GM10847 (cell line): ENCODE data around the gene PTX3.

Experiments
- POLR2A ChIP-seq: IDR thresholded peaks from 2 replicates; pipeline ENCODE4 v1.6.1; 2011; ENCODE audit not compliant: insufficient read length; ENCODE audit errors: extremely low read depth

PTX3 gene

DNA sequence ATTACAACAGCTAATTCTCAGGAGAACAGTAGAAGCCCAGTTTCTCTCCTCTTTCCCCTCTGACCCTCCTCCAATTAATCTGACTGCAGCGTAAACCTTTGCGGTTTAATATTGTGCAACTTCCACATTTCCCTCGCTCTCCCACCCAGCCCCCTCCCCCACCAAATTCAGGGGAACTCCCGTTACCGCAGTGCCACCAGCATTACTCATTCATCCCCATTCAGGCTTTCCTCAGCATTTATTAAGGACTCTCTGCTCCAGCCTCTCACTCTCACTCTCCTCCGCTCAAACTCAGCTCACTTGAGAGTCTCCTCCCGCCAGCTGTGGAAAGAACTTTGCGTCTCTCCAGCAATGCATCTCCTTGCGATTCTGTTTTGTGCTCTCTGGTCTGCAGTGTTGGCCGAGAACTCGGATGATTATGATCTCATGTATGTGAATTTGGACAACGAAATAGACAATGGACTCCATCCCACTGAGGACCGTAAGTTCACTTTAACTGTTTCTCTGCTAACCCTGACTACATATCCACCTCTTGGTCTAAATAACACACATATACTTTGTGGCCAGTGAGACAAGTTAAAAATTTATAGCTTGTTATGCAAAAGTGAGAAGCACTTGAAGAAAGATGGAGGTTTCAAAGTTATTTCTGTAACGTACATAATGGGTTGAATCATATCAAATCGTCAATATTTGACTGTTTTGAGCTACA is at the start of gene PTX3:
Gene PTX3, plus strand, starts transcription at position 268 of the 709 bp plus-strand sequence. Its CDS starts 84 bp downstream, at position 352.
- no peak for TF ChIP-seq POLR2A

DNA sequence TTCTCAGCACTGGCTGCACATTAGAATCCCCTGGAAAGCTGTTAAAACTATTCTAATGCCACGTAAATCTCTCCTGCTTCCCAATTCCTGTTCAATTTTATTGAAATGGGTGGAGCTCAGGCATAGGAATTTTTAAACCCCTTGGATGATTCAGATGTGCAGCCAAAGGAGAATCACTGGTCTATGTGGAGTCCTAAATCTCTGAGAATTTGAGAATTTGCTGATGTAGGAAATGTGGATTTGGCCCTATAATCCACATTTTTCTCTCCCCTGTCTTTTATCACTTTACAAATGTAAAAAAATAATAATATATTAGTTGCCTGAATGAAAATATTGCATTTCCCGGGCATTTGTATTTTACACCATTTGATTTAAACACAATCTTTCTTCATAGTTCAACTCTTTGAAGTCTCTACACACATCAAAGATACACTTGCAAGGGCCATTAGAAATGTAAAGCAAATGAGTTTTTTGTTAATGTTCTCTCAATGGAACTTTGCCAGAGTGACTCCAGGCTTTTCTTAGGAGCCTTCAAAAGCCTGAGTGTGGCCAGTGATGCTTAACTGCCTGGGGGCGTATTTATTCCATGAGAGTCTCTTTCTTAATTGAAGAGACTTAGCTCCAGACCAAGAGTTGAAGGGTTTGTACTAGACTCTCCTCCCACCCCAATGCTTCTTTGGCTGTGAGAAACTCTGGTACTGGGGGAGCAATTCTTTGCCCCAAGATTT is 48.8 kb upstream of the PTX3 start:
- TF ChIP-seq POLR2A, result no peak

DNA sequence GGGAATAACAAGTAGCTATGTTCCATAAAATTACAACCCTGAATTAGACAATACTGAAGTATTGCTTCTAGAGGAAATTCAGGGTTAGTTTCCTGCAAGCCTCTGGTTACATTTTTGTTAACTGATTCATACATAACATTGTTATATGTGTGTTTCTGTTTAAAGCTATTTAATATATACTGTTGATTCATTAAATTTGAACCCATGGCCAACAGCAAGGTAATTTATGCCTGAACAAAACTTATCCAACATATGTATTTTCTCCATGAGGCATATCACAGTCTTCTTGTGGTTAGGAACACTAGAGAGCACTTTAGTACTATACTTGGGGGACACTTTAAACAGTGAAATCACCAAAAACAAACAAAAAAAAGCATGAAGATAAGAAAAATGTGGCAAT is 47.7 kb upstream of the PTX3 start:
- no peak for TF ChIP-seq POLR2A

GRCh38 chr3:157390713-157391515 is 45.7 kb upstream of the PTX3 start:
- TF ChIP-seq POLR2A, result no peak

DNA sequence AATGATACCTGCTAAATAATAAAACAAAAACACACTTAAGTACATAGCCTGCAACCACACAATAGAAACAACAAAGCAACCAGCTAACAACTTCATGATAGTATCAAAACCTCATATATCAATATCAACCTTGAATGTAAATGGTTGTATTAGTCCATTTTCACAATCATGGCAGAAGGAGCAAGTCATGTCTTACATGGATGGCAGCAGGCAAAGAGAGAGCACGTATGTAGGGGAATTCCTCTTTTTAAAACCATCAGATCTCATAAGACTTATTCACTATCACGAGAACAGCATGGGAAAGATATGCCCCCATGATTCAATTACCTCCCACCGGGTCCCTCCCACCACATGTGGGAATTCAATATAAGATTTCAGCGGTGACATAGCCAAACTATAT is 44.5 kb upstream of the PTX3 start:
- no peak for TF ChIP-seq POLR2A

- TF ChIP-seq POLR2A, result no peak
Measured at GRCh38 chr3:157393113-157393512, 43.5 kb upstream of the PTX3 start.

GRCh38 chr3:157394411-157394810 is 42.2 kb upstream of the PTX3 start:
- TF ChIP-seq POLR2A, result no peak

DNA sequence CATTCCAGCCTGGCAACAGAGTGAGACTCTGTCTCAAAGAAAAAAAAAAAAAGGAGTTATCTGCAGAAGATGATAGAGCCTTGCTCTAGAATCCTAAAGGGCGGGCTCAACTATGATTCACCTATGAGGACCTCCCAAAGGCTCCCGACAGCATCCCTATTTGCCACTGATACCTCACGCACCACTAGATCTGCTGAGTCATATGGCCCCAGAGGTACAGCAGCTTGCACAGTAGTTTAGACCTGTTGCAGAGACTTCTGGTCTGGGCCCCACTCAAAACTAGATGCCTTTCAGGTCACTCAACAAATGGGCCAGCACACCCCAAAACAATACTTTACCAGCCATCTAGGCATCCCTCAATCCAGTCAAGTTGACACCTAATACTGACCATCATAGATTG is 38.1 kb upstream of the PTX3 start:
- no peak for TF ChIP-seq POLR2A

- TF ChIP-seq POLR2A, result no peak
Measured at GRCh38 chr3:157404381-157404780, 32.3 kb upstream of the PTX3 start.

DNA sequence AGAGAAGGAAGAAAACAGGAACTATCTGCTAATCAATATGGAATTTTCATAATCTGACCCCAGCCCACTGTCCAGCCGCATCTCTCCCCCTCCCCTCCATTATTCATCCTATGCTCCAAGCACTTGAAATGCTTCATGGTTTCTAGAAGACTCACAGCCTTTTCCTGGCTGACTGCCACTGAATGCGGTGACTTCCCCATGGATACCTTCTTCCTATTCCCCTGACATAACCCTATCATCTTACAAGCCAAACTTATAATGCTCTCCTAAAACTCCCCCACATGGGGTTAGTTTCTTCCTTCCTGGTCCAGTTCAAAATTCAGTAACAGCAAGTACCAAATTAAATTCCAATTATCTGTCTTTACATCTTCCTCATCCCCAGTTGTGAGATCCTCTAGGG is 31.2 kb upstream of the PTX3 start:
- TF ChIP-seq POLR2A, result no peak

- TF ChIP-seq POLR2A, result no peak
Measured at GRCh38 chr3:157406394-157406793, 30.3 kb upstream of the PTX3 start.

GRCh38 chr3:157407769-157408168 is 28.9 kb upstream of the PTX3 start:
- no peak for TF ChIP-seq POLR2A

GRCh38 chr3:157408499-157409149 is 28.0 kb upstream of the PTX3 start:
- TF ChIP-seq POLR2A, result no peak

- TF ChIP-seq POLR2A, result no peak
Measured at GRCh38 chr3:157409516-157409915, 27.1 kb upstream of the PTX3 start.

GRCh38 chr3:157410945-157411344 is 25.7 kb upstream of the PTX3 start:
- TF ChIP-seq POLR2A, result no peak
